Ectodermal cell (in vitro differentiated cells): ENCODE measurements around the gene AGBL4.
"Not testable (repeated sequence)": the region's sequence is repeated elsewhere in the genome, so short reads cannot be mapped to it uniquely, and the experiment has no call there.

Source experiments
- H3K27ac ChIP-seq: 2 replicates; pipeline ENCODE4 v1.7.0; 2013; ENCODE audit warnings: mild to moderate bottlenecking, low read depth, low read length; ENCODE audit not compliant: insufficient read depth, poor library complexity, severe bottlenecking
- H3K27me3 ChIP-seq: 2 replicates; pipeline ENCODE4 v1.7.0; 2013; ENCODE audit warnings: mild to moderate bottlenecking, low read length; ENCODE audit not compliant: insufficient read depth, control insufficient read depth, poor library complexity, severe bottlenecking
- H3K36me3 ChIP-seq: one replicate; pipeline ENCODE4 v1.7.0; 2013; ENCODE audit warnings: low read length; ENCODE audit not compliant: control insufficient read depth, insufficient read depth
- H3K4me1 ChIP-seq: one replicate; pipeline ENCODE4 v1.7.0; 2013; ENCODE audit warnings: low read length; ENCODE audit not compliant: control insufficient read depth, insufficient read depth
- H3K4me3 ChIP-seq: 2 replicates; pipeline ENCODE4 v1.7.0; 2013; ENCODE audit warnings: low read depth, low read length, control low read depth; ENCODE audit not compliant: insufficient read depth
- H3K9me3 ChIP-seq: 2 replicates; pipeline ENCODE4 v1.7.0; 2013; ENCODE audit warnings: mild to moderate bottlenecking, low read length, moderate library complexity; ENCODE audit not compliant: control insufficient read depth
- WGBS, 2 experiments: methylation state at CpG; one replicate each; pipeline ENCODE4 v1.1.7; 2013; ENCODE audit warnings: missing lambda C conversion rate in 2 of 2; 5-methylcytosine and 5-hydroxymethylcytosine counted together

Gene AGBL4

DNA sequence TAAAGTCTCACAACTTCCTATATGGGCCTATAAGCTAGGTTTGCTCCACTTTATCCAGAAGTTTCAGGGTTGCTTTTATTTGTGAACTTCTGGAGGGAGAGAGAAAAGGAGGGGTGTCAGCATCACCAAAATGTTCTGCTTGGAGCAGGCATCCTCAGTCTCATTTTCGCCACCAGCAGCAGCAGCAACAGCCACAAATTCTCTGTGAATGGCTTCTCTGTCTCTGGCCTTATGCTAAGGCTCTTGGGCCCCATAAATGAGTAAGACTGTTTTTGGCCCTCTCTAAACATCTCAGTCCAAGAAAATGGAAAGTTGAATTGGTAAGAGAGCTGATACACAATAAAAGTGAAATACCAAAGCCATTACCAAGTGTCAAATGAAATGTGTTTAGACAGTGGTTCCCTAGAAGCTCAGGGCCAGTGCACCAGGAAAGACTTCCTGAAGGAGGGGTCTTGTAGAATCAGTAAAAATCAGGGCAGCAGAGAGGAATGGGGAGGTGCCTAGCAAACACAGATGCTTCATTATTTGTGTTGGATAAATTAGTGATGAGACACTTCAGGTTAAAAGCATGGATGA lies 1498.8 kb downstream of the AGBL4 start:
- no peak overlapping the region for H3K4me3 ChIP-seq

DNA sequence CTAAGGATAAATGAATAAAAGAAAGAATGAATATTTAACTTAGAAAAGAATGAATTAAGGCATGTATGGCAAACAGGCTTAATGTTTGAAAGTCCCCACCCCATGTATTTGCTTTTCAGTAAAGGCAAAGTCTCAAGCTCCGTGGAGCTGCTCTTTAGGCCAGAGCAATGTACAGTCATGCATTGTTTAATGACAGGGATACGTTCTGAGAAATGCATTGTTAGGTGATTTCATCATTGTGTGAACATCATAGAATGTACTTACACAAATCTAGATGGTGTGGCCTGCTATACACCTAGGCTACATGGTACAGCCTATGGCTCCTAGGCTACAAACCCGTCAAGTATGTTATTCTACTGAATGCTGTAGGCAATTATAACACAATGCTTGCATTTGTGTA lies 1500.2 kb downstream of the AGBL4 start:
- H3K9me3 ChIP-seq, result no peaks in the 10 kb centered on the region
- H3K27ac ChIP-seq, result no peak overlapping the region
- no peak overlapping the region for H3K4me3 ChIP-seq
- H3K4me1 ChIP-seq, result no peaks in the 10 kb centered on the region
- H3K36me3 ChIP-seq, result no peaks in the 10 kb centered on the region
- H3K27me3 ChIP-seq, result no peaks in the 10 kb centered on the region
- 64 to 81% methylated on average over 2 of the region's 3 CpGs for WGBS, 2 experiments

More for the DNA sequence above, 1498.8 kb downstream of the AGBL4 start:
- WGBS, 2 experiments, result 95 to 100% methylated on average over 1 of the region's 1 CpG
- no peaks in the 10 kb centered on the region for H3K27me3 ChIP-seq
- no peaks in the 10 kb centered on the region for H3K9me3 ChIP-seq
- no peaks in the 10 kb centered on the region for H3K36me3 ChIP-seq
- no peak overlapping the region for H3K27ac ChIP-seq
- H3K4me1 ChIP-seq, result no peaks in the 10 kb centered on the region

DNA sequence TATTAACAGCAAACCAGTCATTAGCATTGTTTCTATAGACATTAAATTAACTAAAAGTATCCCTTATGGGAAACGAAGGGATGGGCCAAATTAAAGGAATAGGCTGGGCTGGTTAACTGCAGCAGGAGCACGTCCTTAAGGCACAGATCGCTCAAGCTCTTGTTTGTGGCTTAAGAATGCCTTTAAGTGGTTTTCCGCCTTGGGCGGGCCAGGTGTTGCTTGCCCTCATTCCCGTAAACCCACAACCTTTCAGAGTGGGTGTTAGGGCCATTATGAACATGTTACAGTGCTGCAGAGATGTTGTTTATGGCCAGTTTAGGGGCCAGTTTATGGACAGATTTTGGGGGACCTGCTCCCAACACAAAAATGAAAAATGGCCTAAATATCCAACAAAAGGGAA lies 1503.9 kb downstream of the AGBL4 start:
- 91 to 98% methylated on average over 6 of the region's 6 CpGs for WGBS, 2 experiments
- not testable (repeated sequence) for H3K27ac ChIP-seq, H3K4me3 ChIP-seq, H3K4me1 ChIP-seq, H3K36me3 ChIP-seq, H3K9me3 ChIP-seq, H3K27me3 ChIP-seq

DNA sequence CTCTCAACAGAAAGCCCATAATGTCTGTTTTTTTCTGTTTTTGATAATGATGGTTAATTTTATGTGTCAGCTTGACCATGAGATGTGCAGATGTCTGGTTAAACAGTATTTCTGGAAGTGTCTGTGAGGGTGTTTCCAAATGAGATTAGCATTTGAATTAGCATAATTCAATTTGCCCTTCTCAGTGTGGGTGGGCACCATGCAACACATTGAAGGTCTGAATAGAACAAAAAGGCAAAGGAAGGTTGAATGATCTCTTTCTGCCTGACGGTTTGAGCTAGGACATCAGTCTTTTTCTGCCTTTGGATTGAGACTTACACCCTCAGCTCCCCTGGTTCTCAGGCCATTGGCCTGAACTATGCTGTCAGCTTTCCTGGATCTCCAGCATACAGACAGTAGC lies 1516.9 kb downstream of the AGBL4 start:
- Histone ChIP-seq H3K9me3 (no peaks in the 10 kb centered on the region), H3K27me3 (no peaks in the 10 kb centered on the region), H3K4me1 (no peaks in the 10 kb centered on the region), H3K27ac (no peak overlapping the region), H3K4me3 (no peak overlapping the region), H3K36me3 (no peaks in the 10 kb centered on the region)
- 0% methylated on average over 1 of the region's 1 CpG for WGBS, 2 experiments

DNA sequence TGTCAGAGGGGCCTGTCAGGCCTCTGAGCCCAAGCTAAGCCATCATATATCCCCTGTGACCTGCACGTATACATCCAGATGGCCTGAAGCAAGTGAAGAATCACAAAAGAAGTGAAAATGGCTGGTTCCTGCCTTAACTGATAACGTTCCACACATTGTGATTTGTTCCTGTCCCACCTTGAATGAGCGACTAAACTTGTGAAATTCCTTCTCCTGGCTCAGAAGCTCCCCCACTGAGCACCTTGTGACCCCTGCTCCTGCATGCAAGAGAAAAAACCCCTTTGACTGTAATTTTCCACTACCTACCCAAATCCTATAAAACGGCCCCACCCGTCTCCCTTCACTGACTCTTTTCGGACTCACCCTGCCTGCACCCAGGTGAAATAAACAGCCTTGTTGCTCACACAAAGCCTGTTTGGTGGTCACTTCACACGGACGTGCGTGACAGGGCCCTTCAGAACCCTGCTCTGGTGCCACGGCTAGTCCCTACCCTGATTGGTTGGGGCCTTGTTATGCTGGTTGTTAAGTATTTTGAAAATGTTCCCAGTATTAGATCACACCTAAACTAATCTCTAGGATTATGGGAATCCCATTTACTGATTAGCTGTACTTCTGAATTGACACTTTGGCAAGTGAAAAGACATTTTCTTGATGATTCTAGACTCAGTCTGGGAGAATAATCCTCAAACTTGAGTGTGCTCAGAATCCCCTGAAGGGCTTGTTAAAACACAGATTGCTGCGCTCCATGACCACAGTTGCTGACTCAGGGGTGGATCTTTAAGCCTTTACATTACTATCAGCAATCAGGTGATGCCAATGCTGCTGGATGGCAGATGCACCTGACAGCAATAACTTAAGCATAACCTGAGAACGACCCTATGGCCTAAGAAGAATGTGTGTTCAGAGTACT lies 1523.0 kb downstream of the AGBL4 start:
- Histone ChIP-seq H3K27me3 (no peaks in the 10 kb centered on the region), H3K4me3 (no peak overlapping the region), H3K4me1 (no peaks in the 10 kb centered on the region), H3K27ac (no peak overlapping the region), H3K36me3 (no peaks in the 10 kb centered on the region), H3K9me3 (no peaks in the 10 kb centered on the region)
- WGBS, 2 experiments, result 61 to 64% methylated on average over 12 of the region's 12 CpGs

DNA sequence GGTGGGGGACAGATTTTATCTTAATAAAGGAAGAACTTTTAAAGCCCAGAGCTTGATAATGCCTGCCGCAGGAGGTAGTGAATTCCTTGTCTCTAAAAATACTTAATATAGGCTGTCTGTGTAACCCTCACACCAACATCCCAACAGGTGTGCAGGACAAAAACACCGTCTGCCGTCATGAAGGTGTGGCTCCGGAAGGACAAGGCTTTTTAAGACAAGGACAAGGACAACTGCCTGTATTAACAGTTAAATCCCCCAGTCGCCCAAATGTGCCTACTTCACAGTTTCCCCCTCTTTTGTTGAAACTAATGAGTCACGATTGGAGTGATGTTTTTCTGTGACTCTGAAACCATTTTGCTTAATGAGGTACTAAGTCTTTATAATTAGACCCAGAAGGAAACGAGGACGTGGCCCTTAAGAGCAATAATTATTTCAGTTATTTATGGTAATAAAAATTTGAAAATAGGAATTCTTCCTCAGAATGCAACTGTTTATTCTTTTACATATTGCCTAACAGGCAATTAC lies 1524.5 kb downstream of the AGBL4 start:
- WGBS, 2 experiments, result 84 to 89% methylated on average over 4 to 8 of the region's 8 CpGs

DNA sequence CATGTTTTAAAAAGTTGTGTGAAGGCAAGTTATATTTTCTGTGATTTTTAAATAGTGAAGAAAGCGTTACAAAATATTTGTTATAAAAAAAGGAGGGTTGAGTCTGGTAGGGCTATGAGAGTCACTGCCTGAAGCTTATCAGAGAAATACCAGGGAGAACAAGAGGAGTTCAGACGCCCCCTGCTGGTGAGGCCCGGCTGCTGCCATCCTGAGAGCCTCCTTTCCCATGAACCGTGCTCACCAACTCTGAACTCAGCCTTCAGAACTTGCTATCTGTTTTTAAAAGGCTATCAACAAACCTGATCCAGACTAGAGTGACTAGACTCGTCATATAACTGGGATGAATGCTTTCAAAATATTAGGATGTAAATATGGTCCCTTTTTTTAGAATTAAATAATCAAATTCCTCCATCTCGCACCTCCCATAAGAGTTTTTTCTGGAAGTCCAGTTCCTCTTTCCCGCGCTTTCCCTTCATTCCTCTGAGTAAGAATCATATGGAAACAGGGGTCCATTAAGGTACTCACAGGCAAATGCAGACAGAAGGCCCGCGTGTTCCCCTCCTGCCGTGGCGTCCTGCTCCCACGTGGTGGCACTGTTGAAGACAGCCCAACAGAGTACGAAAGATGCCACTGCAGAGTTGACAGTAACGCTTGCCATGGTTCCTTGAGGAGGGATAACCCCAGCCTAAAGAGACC lies 1525.5 kb downstream of the AGBL4 start:
- H3K4me1 ChIP-seq, result peaks cover 11% of the 10 kb centered on the region
- H3K36me3 ChIP-seq, result no peaks in the 10 kb centered on the region
- 31 to 35% methylated on average over 14 to 15 of the region's 15 CpGs for WGBS, 2 experiments
- no peak overlapping the region for H3K27ac ChIP-seq
- no peaks in the 10 kb centered on the region for H3K27me3 ChIP-seq
- H3K9me3 ChIP-seq, result no peaks in the 10 kb centered on the region
- no peak overlapping the region for H3K4me3 ChIP-seq

More for the DNA sequence above, 1524.5 kb downstream of the AGBL4 start:
- Histone ChIP-seq H3K4me1 (peaks cover 2% of the 10 kb centered on the region), H3K27ac (no peak overlapping the region), H3K27me3 (no peaks in the 10 kb centered on the region), H3K9me3 (no peaks in the 10 kb centered on the region), H3K36me3 (no peaks in the 10 kb centered on the region), H3K4me3 (no peak overlapping the region)

DNA sequence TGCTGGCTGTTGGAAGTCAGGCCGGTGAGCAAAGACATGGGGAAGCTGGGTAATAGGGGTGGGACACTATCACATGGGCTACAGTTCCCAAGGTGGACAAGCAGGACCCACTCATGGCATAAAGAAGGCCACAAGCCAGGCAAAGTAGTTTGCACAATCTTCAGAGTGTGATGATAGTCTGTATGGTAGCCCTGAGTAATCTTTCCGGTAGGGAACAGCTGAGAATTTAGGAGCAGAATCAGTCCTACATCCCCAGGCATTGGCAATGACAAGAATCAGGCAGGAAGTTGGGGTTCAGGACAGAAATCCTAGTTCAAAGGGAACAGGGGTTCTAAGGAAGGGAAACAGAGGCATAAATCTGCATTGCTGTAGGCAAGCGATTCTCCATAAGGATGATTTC lies 1527.8 kb downstream of the AGBL4 start:
- peaks cover 14% of the 10 kb centered on the region for H3K4me1 ChIP-seq
- no peak overlapping the region for H3K4me3 ChIP-seq
- no peak overlapping the region for H3K27ac ChIP-seq
- H3K9me3 ChIP-seq, result no peaks in the 10 kb centered on the region
- H3K27me3 ChIP-seq, result no peaks in the 10 kb centered on the region
- no peaks in the 10 kb centered on the region for H3K36me3 ChIP-seq
- 96 to 99% methylated on average over 3 of the region's 3 CpGs for WGBS, 2 experiments

DNA sequence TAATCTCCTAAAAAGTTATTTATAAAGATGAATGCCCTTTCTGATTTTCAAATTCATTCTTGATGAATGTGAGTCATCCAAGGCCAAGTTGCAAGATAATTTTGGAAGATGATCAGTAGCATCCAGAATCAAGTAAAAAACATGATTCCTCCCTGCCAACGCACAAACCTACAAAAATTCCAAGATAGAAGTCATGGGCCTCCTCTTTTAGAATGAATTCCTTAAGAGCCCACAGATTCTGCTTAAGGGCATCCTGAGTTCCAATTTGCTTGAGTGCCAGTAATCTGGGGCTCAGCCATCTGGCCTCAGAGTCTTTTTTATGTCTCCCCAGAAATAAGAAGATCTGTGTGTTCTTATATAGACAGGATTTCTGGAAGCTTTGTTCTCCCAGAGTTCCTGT lies 1528.6 kb downstream of the AGBL4 start:
- no peaks in the 10 kb centered on the region for H3K36me3 ChIP-seq
- H3K9me3 ChIP-seq, result no peaks in the 10 kb centered on the region
- H3K27ac ChIP-seq, result no peak overlapping the region
- no peak overlapping the region for H3K4me3 ChIP-seq
- H3K27me3 ChIP-seq, result no peaks in the 10 kb centered on the region
- 94 to 96% methylated on average over 1 of the region's 1 CpG for WGBS, 2 experiments
- H3K4me1 ChIP-seq, result peaks cover 14% of the 10 kb centered on the region
